ENCODE measurements around the gene RIMS3. TPM values are rescaled to one million over a fixed set of nuclear protein-coding genes. Genes with fewer than 3 reads are reported as not detected.

The RIMS3 gene
- total RNA-seq = 1 to 10 TPM; 2.1 to 5.3 TPM

- Mint-ChIP-seq H3K36me3 (no peaks in the 10 kb centered on the region), H3K9me3 (ENCODE audit: low read depth) (no peaks in the 10 kb centered on the region), H3K27me3 (no peaks in the 10 kb centered on the region), H3K27ac (peak within 1 kb of the TSS; percentile 83), H3K4me1 (peaks cover 26% of the 10 kb centered on the region), H3K4me3 (peak within 1 kb of the TSS; percentile 78)
- CTCF ChIA-PET = interaction anchor here (1.0 to 2.0 kb wide), 5 partner anchors 18 to 163 kb away, joined by 3 to 6 read pairs (median 3); no protein-coding TSS in a partner anchor
- peak; percentile 87 for DNase-seq
- peak; percentile 85 for ATAC-seq
Measured at GRCh38 chr1:40665335-40666171, at the start of gene RIMS3. Gene RIMS3 (minus strand): TSS chr1:40665682. CDS start chr1:40641925, 23,757 bp downstream.

- CTCF ChIA-PET = interaction anchor here (1.2 kb wide), 1 partner anchor 21 kb away, joined by 3 read pairs; the partner anchor contains the start of gene NFYC
- Mint-ChIP-seq H3K36me3 (peaks cover 33% of the 10 kb centered on the region), H3K4me1 (peaks cover 67% of the 10 kb centered on the region), H3K27ac (peak overlapping the region; percentile 88), H3K9me3 (ENCODE audit: low read depth) (no peaks in the 10 kb centered on the region), H3K4me3 (peak overlapping the region; percentile 47), H3K27me3 (no peaks in the 10 kb centered on the region)
- ATAC-seq (peak; percentile 43), DNase-seq (peak; percentile 56)
Measured at GRCh38 chr1:40712997-40713396, 47.5 kb upstream of the RIMS3 start.

- Mint-ChIP-seq H3K9me3 (ENCODE audit: low read depth) (no peaks in the 10 kb centered on the region), H3K27me3 (no peaks in the 10 kb centered on the region), H3K27ac (peak overlapping the region; percentile 97), H3K4me1 (peaks cover 65% of the 10 kb centered on the region), H3K36me3 (peaks cover 33% of the 10 kb centered on the region), H3K4me3 (peak overlapping the region; percentile 66)
- CTCF ChIA-PET = interaction anchor here (1.2 kb wide), 2 partner anchors 9 to 12 kb away, joined by 3 read pairs; no protein-coding TSS in a partner anchor
- DNase-seq = no peak
- ATAC-seq = no peak
Measured at GRCh38 chr1:40712405-40712944, 47.0 kb upstream of the RIMS3 start.

- Mint-ChIP-seq H3K4me1 (peaks cover 62% of the 10 kb centered on the region), H3K4me3 (peak overlapping the region; percentile 66), H3K27me3 (no peaks in the 10 kb centered on the region), H3K27ac (peak overlapping the region; percentile 97), H3K36me3 (peaks cover 31% of the 10 kb centered on the region), H3K9me3 (ENCODE audit: low read depth) (no peaks in the 10 kb centered on the region)
- ATAC-seq (no peak), DNase-seq (peak; percentile 43)
- CTCF ChIA-PET = interaction anchor here (1.2 kb wide), 2 partner anchors 9 to 11 kb away, joined by 3 read pairs; no protein-coding TSS in a partner anchor
Measured at GRCh38 chr1:40711465-40712404, 46.3 kb upstream of the RIMS3 start.

GRCh38 chr1:40710581-40711315, 45.3 kb upstream of the RIMS3 start:
- Mint-ChIP-seq H3K27ac (peak overlapping the region; percentile 97), H3K9me3 (ENCODE audit: low read depth) (no peaks in the 10 kb centered on the region), H3K4me1 (peaks cover 60% of the 10 kb centered on the region), H3K27me3 (no peaks in the 10 kb centered on the region), H3K36me3 (peaks cover 27% of the 10 kb centered on the region), H3K4me3 (peak overlapping the region; percentile 94)
- ATAC-seq (no peak), DNase-seq (no peak)
- CTCF ChIA-PET = interaction anchor here (0.6 to 3.1 kb wide), 7 partner anchors 8 to 64 kb away, joined by 3 to 10 read pairs (median 5); partner anchors contain the start of gene NFYC

- Mint-ChIP-seq H3K36me3 (peaks cover 26% of the 10 kb centered on the region), H3K4me1 (peaks cover 57% of the 10 kb centered on the region), H3K27me3 (no peaks in the 10 kb centered on the region), H3K27ac (peak overlapping the region; percentile 97), H3K9me3 (ENCODE audit: low read depth) (no peaks in the 10 kb centered on the region), H3K4me3 (peak overlapping the region; percentile 94)
- no peak for ATAC-seq
- DNase-seq = no peak
- CTCF ChIA-PET = interaction anchor here (0.9 to 3.1 kb wide), 6 partner anchors 10 to 240 kb away, joined by 4 to 10 read pairs (median 6); partner anchors contain the start of gene NFYC
Measured at GRCh38 chr1:40709802-40710278, 44.4 kb upstream of the RIMS3 start.

GRCh38 chr1:40709100-40709801, 43.8 kb upstream of the RIMS3 start:
- DNase-seq = peak; percentile 92
- peak; percentile 97 for ATAC-seq
- H3K27ac Mint-ChIP-seq = peak overlapping the region; percentile 97
- CTCF ChIA-PET = interaction anchor here (0.9 to 3.1 kb wide), 8 partner anchors 10 to 240 kb away, joined by 3 to 10 read pairs (median 6); partner anchors contain the start of gene NFYC
- no peaks in the 10 kb centered on the region for H3K9me3 Mint-ChIP-seq (ENCODE audit: low read depth)
- H3K4me1 Mint-ChIP-seq = peaks cover 60% of the 10 kb centered on the region
- peaks cover 32% of the 10 kb centered on the region for H3K36me3 Mint-ChIP-seq
- H3K4me3 Mint-ChIP-seq = peak overlapping the region; percentile 94
- H3K27me3 Mint-ChIP-seq = no peaks in the 10 kb centered on the region

GRCh38 chr1:40708750-40709099, 43.2 kb upstream of the RIMS3 start:
- CTCF ChIA-PET = interaction anchor here (0.9 to 3.1 kb wide), 6 partner anchors 10 to 79 kb away, joined by 3 to 10 read pairs (median 5); partner anchors contain the start of gene NFYC
- H3K4me1 Mint-ChIP-seq = peaks cover 61% of the 10 kb centered on the region
- DNase-seq = no peak
- H3K9me3 Mint-ChIP-seq (ENCODE audit: low read depth) = no peaks in the 10 kb centered on the region
- peak overlapping the region; percentile 94 for H3K4me3 Mint-ChIP-seq
- ATAC-seq = peak; percentile 79
- peaks cover 32% of the 10 kb centered on the region for H3K36me3 Mint-ChIP-seq
- peak overlapping the region; percentile 97 for H3K27ac Mint-ChIP-seq
- no peaks in the 10 kb centered on the region for H3K27me3 Mint-ChIP-seq

GRCh38 chr1:40706626-40707025, 41.1 kb upstream of the RIMS3 start:
- H3K27me3 Mint-ChIP-seq = no peaks in the 10 kb centered on the region
- no peak overlapping the region for H3K27ac Mint-ChIP-seq
- H3K4me1 Mint-ChIP-seq = peaks cover 53% of the 10 kb centered on the region
- no peak for ATAC-seq
- DNase-seq = no peak
- H3K9me3 Mint-ChIP-seq (ENCODE audit: low read depth) = no peaks in the 10 kb centered on the region
- H3K36me3 Mint-ChIP-seq = peaks cover 26% of the 10 kb centered on the region
- CTCF ChIA-PET = interaction anchor here (1.4 to 2.7 kb wide), 2 partner anchors 15 to 16 kb away, joined by 3 to 10 read pairs; partner anchors contain the start of gene NFYC
- H3K4me3 Mint-ChIP-seq = no peak overlapping the region

GRCh38 chr1:40704817-40705733, 39.6 kb upstream of the RIMS3 start:
- H3K4me1 Mint-ChIP-seq = peaks cover 48% of the 10 kb centered on the region

GRCh38 chr1:40703316-40703715, 37.8 kb upstream of the RIMS3 start:
- CTCF ChIA-PET = interaction anchor here (0.7 to 1.5 kb wide), 5 partner anchors 8 to 147 kb away, joined by 3 to 5 read pairs (median 3); partner anchors contain the start of gene NFYC
- Mint-ChIP-seq H3K27ac (no peak overlapping the region), H3K4me1 (peaks cover 49% of the 10 kb centered on the region), H3K9me3 (ENCODE audit: low read depth) (no peaks in the 10 kb centered on the region), H3K4me3 (no peak overlapping the region), H3K36me3 (peaks cover 36% of the 10 kb centered on the region), H3K27me3 (no peaks in the 10 kb centered on the region)
- ATAC-seq = no peak
- no peak for DNase-seq

More at GRCh38 chr1:40704817-40705733, 39.6 kb upstream of the RIMS3 start:
- Mint-ChIP-seq H3K4me3 (no peak overlapping the region), H3K9me3 (ENCODE audit: low read depth) (no peaks in the 10 kb centered on the region), H3K27ac (no peak overlapping the region), H3K27me3 (no peaks in the 10 kb centered on the region), H3K36me3 (peaks cover 26% of the 10 kb centered on the region)
- CTCF ChIA-PET = no interaction called here
- DNase-seq = no peak
- ATAC-seq = no peak
